Lower leg skin (tissue), 3 donors: ENCODE results near the gene UXT.
"Not testable (repeated sequence)": the region's sequence is repeated elsewhere in the genome, so short reads cannot be mapped to it uniquely, and the experiment has no call there.

Experiments
- CTCF ChIP-seq, 3 donors: fragments of 450-650 bp; IDR thresholded peaks; one replicate each; pipeline ENCODE4 v1.5.1; 2016; ENCODE audit warnings: antibody characterized with exemption in 3 of 3, mild to moderate bottlenecking in 3 of 3, moderate library complexity in 2 of 3
- POLR2A ChIP-seq, 2 donors: fragments of 450-650 bp; IDR thresholded peaks; one replicate each; pipeline ENCODE4 v1.6.1; 2016 to 2017; ENCODE audit warnings: antibody characterized with exemption in 2 of 2, mild to moderate bottlenecking in 1 of 2, moderate library complexity in 1 of 2

GRCh38 chrX:47603125-47603524 lies 55.9 kb downstream of the UXT start:
- not testable (repeated sequence) for TF ChIP-seq CTCF, POLR2A (IDR thresholded peaks at IDR 0.05)
